Measurements from ENCODE around the gene SPRED2. TPM values are rescaled to one million over a fixed set of nuclear protein-coding genes. Genes with fewer than 3 reads are reported as not detected.

SPRED2 gene
- total and polyA plus RNA-seq, 11 donors, result 7.0 to 24.4 (median 16.1) TPM

DNA sequence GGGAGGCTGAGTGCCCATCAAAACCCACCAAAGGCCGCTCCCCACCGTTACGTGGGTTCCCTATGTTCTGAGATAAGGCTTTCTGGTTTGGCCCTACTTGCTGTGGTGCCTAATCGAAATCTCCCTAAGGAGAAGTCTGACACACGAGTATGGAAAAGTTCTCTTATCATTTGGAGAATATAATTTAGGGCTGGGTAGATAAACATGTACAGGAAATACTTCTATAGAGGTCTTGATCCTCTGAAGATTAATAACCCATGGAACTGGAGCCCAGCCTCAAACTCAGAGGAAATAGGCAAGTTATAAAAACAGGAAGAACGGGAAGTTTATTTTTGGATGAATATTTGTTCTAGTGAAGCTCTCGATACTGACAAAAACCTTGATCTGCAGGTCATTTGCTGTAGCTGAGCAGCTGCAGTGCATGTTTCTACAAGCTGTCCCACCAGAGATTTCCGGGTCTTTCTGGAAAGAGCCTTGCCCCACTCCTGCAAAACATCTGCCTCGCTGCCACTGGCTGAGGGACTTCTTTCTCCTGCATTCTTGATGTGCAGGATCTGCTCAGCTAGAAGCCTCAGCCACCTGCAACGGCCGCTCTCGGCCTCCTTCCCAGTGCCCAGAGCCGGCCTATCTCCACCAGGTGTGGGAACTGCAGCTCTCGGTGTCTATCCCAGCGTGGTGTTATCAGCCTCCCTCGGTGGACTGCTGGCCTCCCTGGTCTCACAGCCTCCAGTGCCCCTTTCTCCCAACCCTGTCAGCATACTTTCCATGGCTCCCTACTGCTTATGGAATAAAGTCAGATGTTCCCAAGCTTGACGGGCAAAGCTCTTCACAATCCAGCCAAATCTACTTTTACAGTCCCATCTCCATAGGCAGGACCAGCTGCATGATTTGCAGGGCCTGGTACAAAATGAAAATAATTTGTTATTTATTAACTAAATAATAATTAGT is 48.6 kb downstream of the SPRED2 start:
- no peaks in the 10 kb centered on the region for H3K9me3 ChIP-seq
- 34 to 50% (median 44%) methylated on average over 17 of the region's 17 CpGs for WGBS, 4 donors
- H3K27ac ChIP-seq, result peak overlapping the region; percentile 65 to 81 (median 71)
- peak in 2 of 5 donors; percentile 34 to 49 for DNase-seq
- peaks cover 0 to 6% (median 0%) of the 10 kb centered on the region in 9 donors for H3K36me3 ChIP-seq
- H3K4me3 ChIP-seq, result peak overlapping the region in 6 of 12 donors; percentile 8 to 33 (median 24)
- H3K27me3 ChIP-seq, result no peaks in the 10 kb centered on the region
- peaks cover 6 to 76% (median 56%) of the 10 kb centered on the region in 12 donors for H3K4me1 ChIP-seq
- intact Hi-C loops (cut with DNase I), result loop anchor here in 7 of 10 donors (2.0 to 5.0 kb wide), 5 partner anchors 42 to 72 kb away; partner anchors contain the start of gene SPRED2 (in 4 of the 7)
- ATAC-seq, result peak in 2 of 4 donors; percentile 21 to 22
- no peak for TF ChIP-seq CTCF (IDR thresholded peaks at IDR 0.05)
- TF ChIP-seq POLR2A (IDR thresholded peaks at IDR 0.05), result no peak

GRCh38 chr2:65382776-65383357 is 49.5 kb downstream of the SPRED2 start:
- Histone ChIP-seq H3K9me3 (no peaks in the 10 kb centered on the region), H3K4me3 (peak overlapping the region in 8 of 12 donors; percentile 8 to 33 (median 22)), H3K27me3 (no peaks in the 10 kb centered on the region), H3K4me1 (peaks cover 6 to 81% (median 59%) of the 10 kb centered on the region in 12 donors), H3K27ac (peak overlapping the region; percentile 65 to 81 (median 71)), H3K36me3 (peaks cover 0 to 6% (median 0%) of the 10 kb centered on the region in 9 donors)
- ATAC-seq, result peak; percentile 43 to 82 (median 78)
- WGBS, 4 donors, result 8 to 11% (median 9%) methylated on average over 20 of the region's 20 CpGs
- intact Hi-C loops (cut with DNase I), result loop anchor here in 7 of 10 donors (2.0 to 5.0 kb wide), 5 partner anchors 41 to 71 kb away; partner anchors contain the start of gene SPRED2 (in 4 of the 7)
- peak in 3 of 12 donors; percentile 5 to 27 (median 6) for TF ChIP-seq CTCF (IDR thresholded peaks at IDR 0.05)
- TF ChIP-seq POLR2A (IDR thresholded peaks at IDR 0.05), result no peak
- peak; percentile 80 to 88 (median 86) for DNase-seq

DNA sequence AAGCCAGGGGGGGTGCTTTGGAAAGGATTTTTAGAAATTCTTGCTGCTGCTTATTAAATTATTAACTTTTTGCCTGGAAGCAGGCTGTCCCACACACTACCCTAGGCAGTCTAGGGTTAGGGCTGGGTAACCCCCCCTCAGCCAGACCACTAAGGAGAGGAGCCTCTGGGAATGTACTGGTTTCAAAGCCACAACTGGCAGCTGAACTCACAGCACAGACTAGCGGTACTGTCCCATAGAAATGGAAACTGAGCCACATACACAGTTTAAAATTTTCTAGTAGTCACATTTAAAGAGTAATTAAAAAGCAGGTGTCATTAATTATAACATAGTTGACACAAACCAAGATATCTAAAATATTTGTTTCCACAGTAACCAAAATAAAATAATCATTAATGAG is 50.1 kb downstream of the SPRED2 start:
- Histone ChIP-seq H3K36me3 (peaks cover 0 to 6% (median 0%) of the 10 kb centered on the region in 9 donors), H3K4me1 (peaks cover 6 to 84% (median 63%) of the 10 kb centered on the region in 12 donors), H3K27ac (peak overlapping the region in 10 of 12 donors; percentile 65 to 81 (median 71)), H3K4me3 (peak overlapping the region in 5 of 12 donors; percentile 8 to 33 (median 22)), H3K9me3 (no peaks in the 10 kb centered on the region), H3K27me3 (no peaks in the 10 kb centered on the region)
- DNase-seq (no peak), ATAC-seq (peak in 2 of 4 donors; percentile 25 to 32)
- intact Hi-C loops (cut with DNase I), result loop anchor here in 7 of 10 donors (2.0 to 5.0 kb wide), 5 partner anchors 40 to 70 kb away; partner anchors contain the start of gene SPRED2 (in 4 of the 7)
- 24 to 47% (median 42%) methylated on average over 1 of the region's 1 CpG for WGBS, 4 donors
- no peak for TF ChIP-seq POLR2A (IDR thresholded peaks at IDR 0.05)
- TF ChIP-seq CTCF (IDR thresholded peaks at IDR 0.05), result peak in 1 of 12 donors; percentile 10
